ENCODE data around the gene RYR3. TPM values are rescaled to one million over a fixed set of nuclear protein-coding genes. Genes with fewer than 3 reads are reported as not detected.

RYR3 gene
- total RNA-seq, 4 donors from 2014 or later = 0.18 to 3.3 (median 2.3) TPM

- no peaks in the 10 kb centered on the region for H3K9me3 ChIP-seq
- H3K27me3 ChIP-seq = no peaks in the 10 kb centered on the region
- H3K27ac ChIP-seq = no peak overlapping the region
- H3K4me3 ChIP-seq = no peak overlapping the region
- DNase-seq = no peak
- TF ChIP-seq CTCF (IDR thresholded peaks at IDR 0.05) = no peak
- no peak for TF ChIP-seq POLR2A (IDR thresholded peaks at IDR 0.05)
- H3K4me1 ChIP-seq = no peaks in the 10 kb centered on the region
- H3K36me3 ChIP-seq = no peaks in the 10 kb centered on the region
These were observed 235.1 kb downstream of the RYR3 start for GRCh38 chr15:33545866-33546265.

GRCh38 chr15:33547876-33548275 lies 237.1 kb downstream of the RYR3 start:
- Histone ChIP-seq H3K27ac (no peak overlapping the region), H3K4me3 (no peak overlapping the region), H3K27me3 (no peaks in the 10 kb centered on the region), H3K9me3 (no peaks in the 10 kb centered on the region), H3K4me1 (no peaks in the 10 kb centered on the region), H3K36me3 (no peaks in the 10 kb centered on the region)
- TF ChIP-seq CTCF (IDR thresholded peaks at IDR 0.05) (no peak), POLR2A (IDR thresholded peaks at IDR 0.05) (no peak)
- no peak for DNase-seq

- TF ChIP-seq POLR2A (IDR thresholded peaks at IDR 0.05) = no peak
- no peak for TF ChIP-seq CTCF (IDR thresholded peaks at IDR 0.05)
- no peaks in the 10 kb centered on the region for H3K4me1 ChIP-seq
- no peak overlapping the region for H3K4me3 ChIP-seq
- no peaks in the 10 kb centered on the region for H3K27me3 ChIP-seq
- DNase-seq = no peak
- no peaks in the 10 kb centered on the region for H3K36me3 ChIP-seq
- no peaks in the 10 kb centered on the region for H3K9me3 ChIP-seq
- no peak overlapping the region for H3K27ac ChIP-seq
These were observed 241.1 kb downstream of the RYR3 start for GRCh38 chr15:33551860-33552259.

GRCh38 chr15:33553157-33553556 lies 242.4 kb downstream of the RYR3 start:
- Histone ChIP-seq H3K4me1 (no peaks in the 10 kb centered on the region), H3K9me3 (no peaks in the 10 kb centered on the region), H3K27ac (no peak overlapping the region), H3K36me3 (no peaks in the 10 kb centered on the region), H3K4me3 (no peak overlapping the region), H3K27me3 (no peaks in the 10 kb centered on the region)
- no peak for TF ChIP-seq POLR2A (IDR thresholded peaks at IDR 0.05)
- no peak for TF ChIP-seq CTCF (IDR thresholded peaks at IDR 0.05)
- no peak for DNase-seq

GRCh38 chr15:33559207-33559890 lies 248.6 kb downstream of the RYR3 start:
- Histone ChIP-seq H3K4me3 (no peak overlapping the region), H3K9me3 (no peaks in the 10 kb centered on the region), H3K27me3 (no peaks in the 10 kb centered on the region), H3K27ac (no peak overlapping the region), H3K4me1 (no peaks in the 10 kb centered on the region), H3K36me3 (no peaks in the 10 kb centered on the region)
- no peak for DNase-seq
- TF ChIP-seq CTCF (IDR thresholded peaks at IDR 0.05) = no peak
- no peak for TF ChIP-seq POLR2A (IDR thresholded peaks at IDR 0.05)

GRCh38 chr15:33561407-33561806 lies 250.6 kb downstream of the RYR3 start:
- DNase-seq = no peak
- H3K9me3 ChIP-seq = no peaks in the 10 kb centered on the region
- no peaks in the 10 kb centered on the region for H3K36me3 ChIP-seq
- H3K27ac ChIP-seq = no peak overlapping the region
- no peaks in the 10 kb centered on the region for H3K4me1 ChIP-seq
- TF ChIP-seq POLR2A (IDR thresholded peaks at IDR 0.05) = no peak
- TF ChIP-seq CTCF (IDR thresholded peaks at IDR 0.05) = no peak
- no peaks in the 10 kb centered on the region for H3K27me3 ChIP-seq
- no peak overlapping the region for H3K4me3 ChIP-seq
